Adrenal gland (tissue), 5 donors: ENCODE data around the gene CAPN13.

Experiments used
- POLR2A ChIP-seq, 2 donors: fragments of 450-650 bp; IDR thresholded peaks; one replicate each; pipeline ENCODE4 v1.6.1; 2017; ENCODE audit warnings: antibody characterized with exemption in 2 of 2, mild to moderate bottlenecking in 2 of 2, moderate library complexity in 1 of 2
- TF ChIP-seq, protein P1 (sequence below), 6 experiments: fragments of 450-650 bp in 4 of 6; fragments of 200-600 bp in 2 of 6; sonication (generic) in 1 of 6; IDR thresholded peaks; 1 replicate in 5 of 6; 2 replicates in 1 of 6; pipeline versions ENCODE4 v1.5.1 to v1.8.0; 2016 to 2021; ENCODE audit warnings: antibody characterized with exemption in 6 of 6, mild to moderate bottlenecking in 2 of 6, moderate library complexity in 1 of 6
- donor health status: DM: no; HTN: no; CAD: no.

DNA sequence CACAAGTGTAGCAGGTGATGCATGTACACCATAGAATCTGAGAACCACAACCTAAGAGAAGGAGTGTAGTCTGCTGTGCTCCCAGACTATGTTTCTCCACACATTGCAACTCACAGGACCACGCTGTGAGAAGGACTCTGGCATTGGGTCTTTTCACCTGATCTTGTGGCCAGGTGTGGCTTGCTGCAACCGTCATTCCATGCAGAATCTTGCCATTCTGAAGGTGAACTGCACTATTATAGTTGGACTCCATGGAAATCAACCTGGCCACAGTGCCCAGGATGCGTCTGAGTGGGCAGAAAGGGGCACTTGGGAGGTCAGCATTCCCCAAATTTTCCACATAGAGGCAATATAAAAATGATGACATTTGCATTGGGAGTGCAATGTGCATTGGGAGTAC lies 122.2 kb downstream of the CAPN13 start:
- TF ChIP-seq, protein P1, sequence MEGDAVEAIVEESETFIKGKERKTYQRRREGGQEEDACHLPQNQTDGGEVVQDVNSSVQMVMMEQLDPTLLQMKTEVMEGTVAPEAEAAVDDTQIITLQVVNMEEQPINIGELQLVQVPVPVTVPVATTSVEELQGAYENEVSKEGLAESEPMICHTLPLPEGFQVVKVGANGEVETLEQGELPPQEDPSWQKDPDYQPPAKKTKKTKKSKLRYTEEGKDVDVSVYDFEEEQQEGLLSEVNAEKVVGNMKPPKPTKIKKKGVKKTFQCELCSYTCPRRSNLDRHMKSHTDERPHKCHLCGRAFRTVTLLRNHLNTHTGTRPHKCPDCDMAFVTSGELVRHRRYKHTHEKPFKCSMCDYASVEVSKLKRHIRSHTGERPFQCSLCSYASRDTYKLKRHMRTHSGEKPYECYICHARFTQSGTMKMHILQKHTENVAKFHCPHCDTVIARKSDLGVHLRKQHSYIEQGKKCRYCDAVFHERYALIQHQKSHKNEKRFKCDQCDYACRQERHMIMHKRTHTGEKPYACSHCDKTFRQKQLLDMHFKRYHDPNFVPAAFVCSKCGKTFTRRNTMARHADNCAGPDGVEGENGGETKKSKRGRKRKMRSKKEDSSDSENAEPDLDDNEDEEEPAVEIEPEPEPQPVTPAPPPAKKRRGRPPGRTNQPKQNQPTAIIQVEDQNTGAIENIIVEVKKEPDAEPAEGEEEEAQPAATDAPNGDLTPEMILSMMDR (IDR thresholded peaks at IDR 0.05): no peak
- TF ChIP-seq POLR2A (IDR thresholded peaks at IDR 0.05): no peak
